HG02610 (cell line): Measurements from ENCODE around the gene STARD13.

Source experiments
- ATAC-seq: cut with Tn5 transposase; IDR thresholded peaks from one replicate; pipeline ENCODE4 v1.9.1; 2021; ENCODE audit warnings: mild to moderate bottlenecking, moderate library complexity; ENCODE audit not compliant: unreplicated experiment

The STARD13 gene

GRCh38 chr13:33125821-33126570 is 159.6 kb downstream of the STARD13 start:
- no peak for ATAC-seq

DNA sequence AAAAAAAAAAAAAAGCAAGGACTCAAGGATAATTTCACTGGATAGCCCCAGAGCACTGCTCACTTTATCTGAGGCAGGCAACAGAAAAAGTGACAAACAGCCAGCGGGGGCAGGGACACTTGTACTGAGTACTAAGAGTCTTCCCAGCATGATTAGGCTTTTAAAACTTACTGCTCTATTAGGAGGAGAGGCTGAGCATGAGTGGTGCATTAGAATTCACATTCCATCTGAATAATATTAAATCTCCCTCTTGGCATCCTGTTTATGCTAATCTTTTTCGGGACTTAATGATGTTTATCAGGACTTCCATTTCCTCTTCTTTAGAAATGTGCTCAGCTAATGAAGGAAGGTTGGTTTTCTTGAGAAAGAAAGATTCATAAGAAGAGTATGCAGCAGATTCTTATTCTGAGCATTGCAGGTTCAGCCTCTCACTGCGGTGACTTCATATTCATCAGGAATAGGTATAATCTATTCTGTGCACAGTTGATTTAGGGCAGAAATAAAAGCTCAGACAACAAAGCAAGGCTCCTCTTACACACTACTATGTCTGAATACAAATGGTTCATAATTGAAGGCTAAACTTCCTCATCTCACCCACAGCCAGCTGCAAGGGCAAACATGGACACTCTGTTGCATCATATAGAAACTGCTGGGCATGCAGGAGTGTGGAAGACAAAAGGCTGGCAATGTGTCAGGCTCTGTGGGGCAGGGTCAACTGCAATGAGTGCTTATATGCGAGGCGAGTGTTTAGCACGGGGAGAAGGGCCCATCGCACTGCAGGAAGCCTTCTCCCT is 162.3 kb downstream of the STARD13 start:
- ATAC-seq: no peak

DNA sequence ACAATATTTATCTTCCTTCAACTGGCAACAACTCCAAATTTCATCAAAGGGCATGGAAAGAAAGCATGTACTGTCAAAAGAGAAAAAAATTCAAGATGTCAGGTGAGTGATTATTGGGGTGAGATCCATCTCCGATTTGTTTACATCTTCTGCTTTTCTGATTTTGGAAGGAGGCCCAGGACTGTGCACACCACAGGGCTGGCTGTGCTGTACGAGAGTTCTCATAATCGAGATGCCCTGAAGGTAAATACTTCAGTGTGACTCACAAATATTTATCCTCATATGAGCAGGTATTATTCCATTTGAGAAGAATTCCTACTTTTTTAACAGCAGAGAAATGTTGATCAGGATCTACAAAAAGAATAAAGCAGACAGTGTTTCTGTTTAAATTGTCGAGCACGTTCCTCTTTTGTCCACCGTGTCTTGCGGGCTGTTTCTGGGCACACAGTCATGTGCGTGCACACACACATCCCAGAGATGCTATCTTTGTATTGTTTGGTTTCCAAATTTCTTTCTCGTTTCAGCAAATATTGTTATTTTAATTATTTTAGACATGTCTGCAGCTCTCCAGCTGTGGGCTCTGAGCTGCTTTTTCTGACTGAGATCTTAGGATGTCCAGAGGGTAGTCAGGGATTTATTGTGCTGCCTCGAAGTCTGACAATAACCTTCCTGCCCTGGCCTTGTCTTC is 165.6 kb downstream of the STARD13 start:
- no peak for ATAC-seq

GRCh38 chr13:33119022-33119781 is 166.4 kb downstream of the STARD13 start:
- ATAC-seq: no peak

DNA sequence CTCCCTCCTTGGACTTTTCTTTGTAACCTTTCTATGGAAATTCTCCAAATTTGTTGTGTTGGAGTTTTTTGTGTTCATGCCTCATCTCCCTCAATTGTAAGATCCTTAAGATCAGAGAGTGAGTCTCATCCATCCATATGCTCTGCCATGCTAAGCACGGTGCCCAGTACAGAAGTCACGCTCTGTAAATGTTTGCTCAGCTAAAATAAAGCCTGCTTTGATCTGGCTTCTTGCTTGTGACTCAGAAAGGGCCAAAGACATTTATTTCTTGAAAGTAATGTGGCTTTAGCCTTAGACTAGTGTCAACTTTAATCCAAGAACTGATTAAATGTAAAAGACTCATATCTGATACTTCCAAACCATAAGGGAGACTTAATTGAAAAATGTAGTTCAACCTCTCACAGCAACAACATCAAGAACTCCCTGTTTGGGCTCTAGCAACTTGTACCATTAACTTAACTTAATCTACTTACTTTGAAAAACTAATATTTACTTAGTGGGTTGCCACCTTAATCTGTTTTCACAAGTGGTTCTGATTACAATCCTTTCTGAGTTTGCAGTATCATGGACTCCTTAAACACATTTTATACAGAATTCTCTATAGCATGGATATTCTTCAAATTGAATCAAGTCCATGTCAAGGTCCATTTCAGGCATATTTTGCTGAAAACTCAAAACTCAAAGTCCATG is 169.1 kb downstream of the STARD13 start:
- no peak for ATAC-seq

DNA sequence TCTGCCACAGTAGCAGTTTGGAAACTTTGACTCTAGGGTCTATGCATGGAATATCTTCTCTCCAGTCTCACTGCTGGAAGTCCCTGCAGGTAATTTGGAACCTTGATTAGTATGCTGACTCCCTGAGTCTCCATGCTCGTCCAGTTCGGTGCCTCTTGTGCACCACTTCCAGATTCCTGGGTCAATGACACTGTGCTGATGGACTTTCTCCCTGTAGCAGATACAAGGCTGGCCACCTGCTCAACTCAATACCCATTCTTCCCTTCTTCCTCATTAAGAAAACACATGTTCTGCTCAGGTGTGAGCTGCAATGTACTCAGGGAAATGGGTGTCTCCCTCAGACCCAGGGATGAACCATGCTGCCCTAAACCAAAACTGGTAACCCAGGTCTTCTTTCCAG is 170.3 kb downstream of the STARD13 start:
- ATAC-seq: no peak

DNA sequence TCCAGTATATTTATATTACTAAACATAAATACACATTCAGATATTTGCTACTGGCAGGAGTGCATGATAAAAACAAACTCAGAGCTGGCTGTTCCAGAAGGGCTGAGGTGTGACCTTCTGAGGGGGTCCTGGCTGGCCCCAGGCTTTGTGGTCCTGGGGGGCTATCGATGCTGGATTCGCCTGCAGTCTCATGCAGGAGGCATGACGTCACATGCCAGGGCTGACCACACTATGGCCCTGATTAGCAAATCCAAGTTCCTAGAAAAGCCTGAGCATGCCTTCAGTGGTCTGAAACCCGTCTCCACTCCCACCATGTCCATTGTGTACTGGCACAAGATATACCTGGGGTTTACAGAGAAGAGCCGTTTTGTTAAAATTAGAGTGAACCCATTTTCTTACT is 171.4 kb downstream of the STARD13 start:
- ATAC-seq: no peak

DNA sequence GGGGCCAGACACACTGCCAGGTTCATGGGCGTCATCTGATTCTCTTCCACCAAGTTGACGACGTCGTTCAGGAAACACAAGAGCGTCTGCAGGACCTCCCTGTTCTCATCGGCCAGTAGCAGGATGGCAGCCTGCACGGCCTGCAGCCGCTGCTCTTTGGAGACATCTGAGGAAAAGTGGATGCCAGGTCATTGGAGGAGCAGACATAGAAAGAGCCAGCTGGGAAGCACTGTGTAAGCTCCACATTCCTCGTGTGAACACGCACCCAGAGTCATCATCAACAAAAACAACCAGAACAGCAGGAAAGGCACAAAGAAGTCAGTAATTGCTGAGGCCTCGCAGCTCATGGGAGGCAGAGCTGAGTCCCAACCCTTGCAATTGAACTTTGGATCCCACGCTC is 172.8 kb downstream of the STARD13 start:
- no peak for ATAC-seq

DNA sequence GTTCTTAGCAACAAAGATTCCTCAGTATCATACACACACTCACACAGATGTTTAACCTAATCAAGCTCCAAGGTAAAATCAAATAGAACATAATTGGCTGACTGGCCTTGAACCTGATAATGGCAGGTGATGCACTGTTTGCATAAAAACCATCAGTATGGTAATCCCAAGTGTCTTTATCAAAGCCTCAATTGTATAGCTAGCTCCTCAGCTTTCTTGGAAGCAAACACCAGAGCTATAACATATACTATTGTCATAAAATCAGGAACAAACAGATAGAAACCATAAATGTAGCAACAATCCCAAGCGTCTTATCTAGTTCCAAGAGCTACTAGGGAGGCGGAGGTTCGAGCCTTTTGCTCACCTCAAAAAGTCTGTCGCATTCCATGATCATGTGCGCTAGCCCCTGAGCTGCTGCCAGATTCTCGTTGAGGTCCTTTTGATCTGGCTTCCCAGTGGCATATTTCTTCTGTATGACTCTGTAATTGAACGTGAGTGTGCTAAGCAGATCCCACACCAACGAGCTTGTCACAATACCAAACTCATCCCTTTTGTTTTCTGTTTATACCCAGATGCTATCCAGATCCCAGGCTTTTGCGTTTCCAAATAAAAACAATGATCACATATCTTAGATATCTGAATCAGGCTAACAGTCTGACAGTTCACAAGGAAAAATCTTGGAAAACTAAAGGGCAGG is 174.0 kb downstream of the STARD13 start:
- peak; percentile 6 for ATAC-seq

- peak; percentile 47 for ATAC-seq
These were observed 174.7 kb downstream of the STARD13 start for GRCh38 chr13:33110713-33111413.

DNA sequence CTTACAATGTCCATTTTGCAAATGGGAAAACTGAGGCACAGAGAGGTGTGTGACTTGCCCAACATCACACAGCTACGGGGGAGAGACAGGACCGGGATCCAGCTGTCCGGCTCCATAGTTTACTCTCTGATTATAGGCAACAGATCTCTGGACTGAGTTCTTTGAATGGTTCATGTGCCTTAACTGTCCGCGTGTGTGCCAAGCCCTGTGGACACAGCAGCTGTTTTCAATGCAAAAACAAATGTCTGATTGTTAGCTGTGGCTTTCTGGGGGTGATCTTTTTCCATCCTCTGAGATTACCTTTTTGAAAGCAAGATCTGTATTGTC is 175.2 kb downstream of the STARD13 start:
- ATAC-seq: no peak

DNA sequence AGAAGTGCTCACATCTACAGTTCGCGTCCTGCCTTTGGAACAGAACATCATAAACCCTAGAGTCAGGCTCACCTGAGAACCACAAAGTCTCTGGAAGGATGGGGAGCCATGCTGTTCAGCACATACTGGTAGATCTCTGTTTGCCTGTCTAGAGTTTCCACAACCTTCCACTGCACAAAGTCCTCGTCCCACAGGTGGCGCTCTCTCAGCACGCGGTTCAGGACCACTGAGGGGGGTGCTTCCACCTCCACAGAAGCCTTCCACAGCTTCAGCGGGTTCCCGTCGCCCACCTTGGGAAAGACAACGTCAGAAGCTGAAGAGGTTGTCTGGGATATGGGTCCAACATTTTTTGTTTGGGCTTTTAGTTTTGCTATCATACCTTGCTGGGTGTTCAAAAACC is 175.8 kb downstream of the STARD13 start:
- no peak for ATAC-seq

GRCh38 chr13:33109271-33109697 is 176.3 kb downstream of the STARD13 start:
- ATAC-seq: peak; percentile 36

DNA sequence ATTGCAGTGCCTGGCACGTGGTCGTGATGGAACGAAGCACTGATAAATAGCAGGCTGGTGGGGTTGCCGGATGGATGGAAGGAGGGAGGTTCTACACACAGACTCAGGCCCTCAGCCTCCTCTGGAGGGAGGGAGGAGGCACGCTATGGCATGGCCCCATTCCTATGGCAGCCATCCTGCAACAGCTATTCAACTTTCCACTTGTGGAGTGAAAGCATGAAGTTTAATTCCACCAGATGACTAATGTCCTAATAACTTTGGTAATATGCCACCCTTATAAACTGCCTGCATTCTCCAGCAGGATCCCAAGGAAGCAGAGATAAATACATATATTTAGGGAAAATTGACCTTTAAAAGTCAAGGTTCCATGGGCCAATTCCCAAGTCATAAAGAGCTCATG is 176.9 kb downstream of the STARD13 start:
- no peak for ATAC-seq

- ATAC-seq: no peak
These were observed 178.2 kb downstream of the STARD13 start for GRCh38 chr13:33107361-33107760.

DNA sequence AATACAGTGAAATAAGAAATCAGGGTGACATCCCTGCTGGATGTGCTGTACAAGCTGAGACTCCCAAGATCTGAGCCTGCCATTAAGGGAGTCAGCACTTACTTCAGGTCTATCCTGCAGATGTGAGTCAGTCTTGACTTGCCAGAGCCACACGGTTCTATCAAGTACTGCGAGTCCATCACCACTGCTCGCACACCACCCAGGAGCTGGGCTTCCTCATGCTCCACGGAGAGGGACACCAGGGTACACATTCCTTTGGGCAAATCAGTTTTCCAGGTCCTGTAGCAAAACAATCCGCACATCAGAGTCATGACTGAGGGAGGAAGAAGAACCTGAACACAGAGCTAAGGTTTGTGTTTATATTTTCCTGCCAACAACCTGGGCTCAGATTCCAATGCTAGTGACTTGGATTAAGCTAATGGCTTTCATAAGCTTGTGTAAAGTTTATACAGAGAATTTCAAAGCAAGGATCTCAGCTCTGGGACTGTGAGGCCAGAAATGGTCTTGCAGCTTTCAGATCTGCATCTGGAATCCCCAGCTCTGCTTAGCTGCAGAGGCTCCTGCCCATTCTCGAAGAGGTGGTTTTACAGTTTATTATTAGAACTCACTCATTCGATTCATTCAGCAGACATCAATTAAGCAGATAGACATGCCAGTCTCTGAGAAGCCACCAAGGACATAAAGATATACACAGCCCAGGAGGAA is 178.7 kb downstream of the STARD13 start:
- peak; percentile 42 for ATAC-seq

GRCh38 chr13:33105387-33106005 is 180.1 kb downstream of the STARD13 start:
- no peak for ATAC-seq

GRCh38 chr13:33103457-33103856 is 182.1 kb downstream of the STARD13 start:
- ATAC-seq: no peak
